Glomerular endothelial cell (primary cell): ENCODE results near the gene RAB31. TPM values are rescaled to one million over a fixed set of nuclear protein-coding genes. Genes with fewer than 3 reads are reported as not detected.

Source experiments
- DNase-seq: peaks from one replicate; pipeline ENCODE4 v3.0.0-alpha.2; 2011; ENCODE audit warnings: low read depth, low spot score; ENCODE audit errors: extremely low read depth
- total RNA-seq: library from RNA; depleted of rRNA; stranded (reverse); fragments of >200 nt; gene quantifications from 2 replicates; pipeline ENCODE4 v1.2.3, GENCODE V29; 2015

Gene RAB31
- total RNA-seq, 1 donor from 2014 or later = 19.4 TPM

GRCh38 chr18:9809697-9810096, 101.6 kb downstream of the RAB31 start:
- no peak for DNase-seq

- no peak for DNase-seq
These were observed 102.2 kb downstream of the RAB31 start for GRCh38 chr18:9810299-9810698.

DNA sequence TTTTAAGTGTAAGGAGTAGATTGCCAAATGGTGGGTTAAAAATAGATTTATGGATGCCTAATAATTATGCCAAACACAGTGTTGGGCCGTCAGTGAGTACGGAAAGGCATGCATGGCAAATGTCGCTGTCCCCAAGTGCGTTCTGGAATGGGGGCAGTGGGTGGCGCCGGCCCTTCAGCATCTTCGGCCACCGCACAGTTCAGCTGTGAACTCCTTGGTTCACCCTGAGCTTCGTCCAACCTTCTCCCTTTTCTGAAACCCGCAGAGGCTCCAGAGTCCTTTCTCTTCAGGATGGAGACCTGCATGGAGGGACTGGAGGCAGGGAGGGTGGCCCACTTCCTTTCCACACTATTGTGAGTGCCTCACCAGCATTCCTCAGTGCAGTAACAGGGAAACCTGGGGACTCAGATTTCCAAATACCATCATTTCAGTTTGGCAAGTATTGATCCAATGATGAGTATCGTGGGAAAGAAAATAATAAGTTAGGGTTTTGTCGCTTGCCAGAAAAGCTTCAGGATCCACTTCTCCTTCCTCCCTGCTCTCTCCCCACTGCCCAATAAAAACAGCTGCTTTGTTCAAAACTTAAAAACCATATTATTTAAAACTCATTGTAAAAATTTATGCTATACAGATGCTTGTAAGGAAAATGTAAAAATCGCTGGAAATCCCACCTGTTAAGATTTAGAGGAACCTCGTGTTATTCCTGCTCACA, 103.0 kb downstream of the RAB31 start:
- DNase-seq = no peak

- no peak for DNase-seq
These were observed 103.9 kb downstream of the RAB31 start for GRCh38 chr18:9811978-9812377.

DNA sequence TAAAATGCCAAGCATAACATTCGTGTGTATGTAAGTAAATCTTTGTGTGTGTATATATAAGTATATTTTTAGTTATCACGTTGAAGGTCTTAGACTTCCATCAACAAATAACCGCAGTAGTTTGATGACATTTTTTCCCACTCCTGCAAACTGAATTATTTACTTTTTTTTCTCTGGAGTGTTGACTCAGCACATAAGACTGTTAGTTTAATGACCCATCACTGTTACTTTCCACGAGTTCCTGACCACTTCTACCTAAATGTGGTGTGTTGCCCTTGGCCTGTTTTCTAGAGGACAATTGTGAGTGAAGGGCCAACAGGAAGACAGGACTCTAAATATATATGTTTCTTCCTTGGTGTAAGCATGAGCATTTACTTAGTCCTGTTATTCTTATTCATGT, 106.3 kb downstream of the RAB31 start:
- peak; percentile 31 for DNase-seq

DNA sequence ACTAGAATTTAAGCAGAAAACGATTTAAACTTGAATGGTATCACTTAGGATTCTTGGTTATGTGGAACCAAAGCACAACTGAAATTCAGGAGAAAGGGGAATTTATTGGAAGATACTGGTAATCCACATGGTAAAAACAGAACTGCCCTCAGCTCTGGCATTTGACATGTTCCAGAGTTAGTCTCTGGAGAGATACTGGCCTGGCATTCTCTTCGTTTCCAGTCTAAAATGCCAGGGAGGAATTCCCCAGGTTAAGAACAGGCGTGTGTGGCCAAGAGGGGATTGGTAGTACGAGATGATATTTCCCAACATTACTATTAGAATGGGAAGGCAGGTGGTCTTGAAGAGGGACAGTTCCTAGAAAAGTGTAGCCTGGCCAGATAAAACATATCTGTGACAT, 109.2 kb downstream of the RAB31 start:
- DNase-seq = no peak

DNA sequence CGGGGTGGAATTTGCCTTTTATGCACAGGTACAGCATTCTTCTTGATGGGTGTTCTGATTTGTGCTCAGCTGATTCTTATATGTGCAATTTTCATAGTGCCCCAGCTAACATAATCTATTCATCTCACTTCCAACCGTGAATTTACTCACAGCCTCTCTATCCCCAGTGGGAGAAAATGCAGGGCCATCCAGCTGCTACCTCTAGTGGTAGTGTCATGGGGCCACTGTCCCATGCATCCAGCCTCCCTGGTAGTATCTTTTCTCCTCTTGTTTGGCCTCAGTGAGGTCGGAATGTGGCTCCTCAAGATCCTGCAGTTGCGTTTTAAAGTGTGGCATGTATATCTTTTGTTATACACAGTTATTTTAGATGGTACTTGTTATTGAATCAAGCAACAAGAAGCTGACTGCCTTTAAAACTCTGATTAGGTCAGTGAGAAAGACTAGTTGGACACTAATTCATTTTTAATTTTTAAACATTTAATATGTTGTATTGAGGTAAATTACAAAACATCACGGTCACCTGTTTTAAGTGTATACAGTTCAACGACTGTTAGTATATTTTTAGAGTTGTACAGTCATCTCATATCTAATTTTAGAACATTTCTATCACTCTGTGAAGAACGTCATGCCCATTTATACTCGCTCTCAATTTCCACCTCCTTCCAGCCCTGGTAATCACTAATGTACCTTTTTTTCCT, 109.8 kb downstream of the RAB31 start:
- no peak for DNase-seq

DNA sequence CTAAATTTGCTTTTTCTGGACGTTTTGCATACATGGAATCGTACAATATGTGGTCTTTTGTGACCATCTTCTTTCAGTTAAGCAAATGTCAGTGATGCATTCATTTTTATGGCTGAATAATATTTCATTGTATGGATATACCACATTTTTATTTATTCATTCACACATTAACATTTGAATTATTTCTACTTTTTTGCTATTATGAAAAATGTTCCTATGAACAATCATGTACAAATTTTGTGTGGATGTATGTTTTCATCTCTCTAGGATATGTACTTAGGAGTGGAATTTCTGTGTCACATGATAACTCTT, 110.3 kb downstream of the RAB31 start:
- DNase-seq = no peak

GRCh38 chr18:9820127-9820526, 112.0 kb downstream of the RAB31 start:
- DNase-seq = no peak

GRCh38 chr18:9820719-9821118, 112.6 kb downstream of the RAB31 start:
- no peak for DNase-seq

GRCh38 chr18:9822587-9823185, 114.6 kb downstream of the RAB31 start:
- DNase-seq = no peak

- DNase-seq = no peak
These were observed 115.8 kb downstream of the RAB31 start for GRCh38 chr18:9823805-9824473.

- DNase-seq = no peak
These were observed 116.4 kb downstream of the RAB31 start for GRCh38 chr18:9824474-9824832.

- DNase-seq = no peak
These were observed 116.9 kb downstream of the RAB31 start for GRCh38 chr18:9824952-9825371.

GRCh38 chr18:9825571-9826073, 117.5 kb downstream of the RAB31 start:
- DNase-seq = peak; percentile 58

DNA sequence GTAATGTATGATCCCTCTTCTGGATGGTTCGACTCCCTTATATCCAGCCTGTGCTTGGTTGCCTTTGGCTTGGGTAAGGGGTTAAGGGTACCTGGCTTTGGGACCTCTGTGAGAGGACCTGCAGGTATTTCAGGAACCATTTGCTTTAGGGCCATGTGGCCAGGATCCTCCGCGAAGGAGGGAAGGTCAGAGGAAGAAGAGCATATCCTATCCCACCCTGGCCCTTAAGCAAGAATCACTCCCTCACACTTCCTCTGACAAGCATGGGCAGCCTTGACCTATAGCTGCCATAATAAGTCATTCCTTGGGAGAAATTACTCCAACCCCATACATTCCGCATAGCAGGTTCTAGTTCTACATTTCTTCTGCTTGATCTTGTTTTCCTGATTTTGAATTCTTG, 118.6 kb downstream of the RAB31 start:
- DNase-seq = no peak

GRCh38 chr18:9827211-9827792, 119.2 kb downstream of the RAB31 start:
- DNase-seq = no peak

DNA sequence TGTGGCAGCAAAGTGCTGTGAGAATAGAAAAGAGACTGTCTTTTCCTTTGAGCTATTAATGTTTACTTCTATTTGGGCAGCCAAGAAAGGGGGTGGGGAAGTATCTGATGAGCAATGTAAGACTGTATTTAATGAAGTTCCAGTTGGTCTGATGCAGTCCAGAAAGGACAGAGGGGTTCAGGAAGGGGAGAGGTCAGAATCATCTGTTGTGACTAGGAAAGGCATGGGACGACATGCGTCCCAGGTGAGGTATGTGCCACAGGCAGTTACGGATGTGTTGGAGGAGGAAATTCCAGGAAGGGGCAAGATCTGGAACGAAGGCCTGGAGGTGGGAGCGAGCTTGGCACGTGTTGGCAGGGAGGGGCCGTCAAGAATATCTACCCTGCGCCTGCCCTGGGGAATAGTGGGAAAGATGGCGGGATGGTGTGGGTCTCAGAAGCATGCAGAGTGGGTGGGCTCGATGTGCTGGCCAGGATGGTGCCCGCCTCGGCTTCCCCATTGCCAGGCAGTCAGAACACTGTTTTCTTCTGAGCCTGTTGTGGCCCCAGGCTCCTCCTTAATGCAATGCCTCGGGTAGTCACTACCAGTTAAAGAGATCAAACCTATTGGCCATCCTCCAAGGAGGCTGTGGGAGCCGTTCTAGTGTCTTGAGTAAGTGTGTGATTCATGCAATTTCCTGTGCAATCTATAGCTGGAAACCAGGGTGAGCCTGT, 119.8 kb downstream of the RAB31 start:
- peak; percentile 94 for DNase-seq

DNA sequence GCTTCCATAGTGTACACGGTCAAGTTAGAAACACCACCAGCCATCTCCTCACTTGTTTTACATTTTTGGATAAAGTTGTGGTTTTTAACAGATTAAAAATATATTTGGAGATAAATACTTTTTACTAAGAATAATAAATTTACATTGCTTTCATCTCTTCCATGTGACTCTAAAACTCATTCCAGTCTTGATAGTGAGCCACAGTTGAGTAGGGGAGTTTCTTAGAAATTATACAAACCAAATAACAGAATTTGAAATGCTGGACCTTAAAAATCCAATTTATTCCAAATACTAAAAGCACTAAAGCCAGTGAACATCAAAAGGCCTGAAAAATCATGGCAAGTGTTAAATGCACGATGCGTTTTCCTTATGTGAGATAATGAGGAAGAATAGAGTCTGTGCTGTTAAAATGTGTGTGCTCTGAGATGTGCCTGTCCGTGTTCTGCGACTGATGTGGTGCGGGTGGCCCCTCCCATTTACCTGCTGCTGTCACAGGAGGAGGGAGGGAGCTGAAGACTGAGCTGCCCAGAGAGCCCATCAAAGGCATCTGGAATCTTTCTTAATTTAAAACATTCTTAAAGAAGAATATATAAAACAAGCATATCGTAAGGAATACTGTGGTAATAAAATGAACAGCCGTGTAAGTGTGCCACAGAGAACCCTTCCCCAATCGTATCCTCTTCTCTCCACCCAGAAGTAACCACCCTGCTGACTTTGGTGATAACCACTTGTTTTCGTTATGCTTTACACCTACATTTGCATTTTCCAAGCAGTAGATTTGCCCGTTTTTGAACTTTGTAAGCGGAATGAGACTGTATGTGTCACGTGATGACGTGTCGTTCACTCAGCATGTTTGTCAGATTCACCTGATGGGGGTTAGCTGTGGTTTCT, 120.7 kb downstream of the RAB31 start:
- DNase-seq = peak; percentile 16

DNA sequence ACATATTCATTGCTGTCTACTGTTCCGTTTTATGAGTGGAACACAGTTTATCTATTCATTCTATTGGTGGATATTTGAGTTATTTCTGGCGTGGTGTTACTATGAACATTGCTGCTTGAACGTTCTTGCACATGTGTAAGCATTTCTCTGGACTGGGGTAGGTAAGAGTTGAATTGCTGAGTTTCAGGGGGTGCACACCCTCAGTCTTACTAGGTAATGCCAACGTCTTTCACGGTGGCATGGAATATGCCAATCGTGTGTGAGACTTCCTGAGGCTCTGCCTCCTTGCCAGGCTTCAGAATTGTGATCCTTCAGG, 121.3 kb downstream of the RAB31 start:
- no peak for DNase-seq
